Measurements from ENCODE around the gene CBARP.

DNA sequence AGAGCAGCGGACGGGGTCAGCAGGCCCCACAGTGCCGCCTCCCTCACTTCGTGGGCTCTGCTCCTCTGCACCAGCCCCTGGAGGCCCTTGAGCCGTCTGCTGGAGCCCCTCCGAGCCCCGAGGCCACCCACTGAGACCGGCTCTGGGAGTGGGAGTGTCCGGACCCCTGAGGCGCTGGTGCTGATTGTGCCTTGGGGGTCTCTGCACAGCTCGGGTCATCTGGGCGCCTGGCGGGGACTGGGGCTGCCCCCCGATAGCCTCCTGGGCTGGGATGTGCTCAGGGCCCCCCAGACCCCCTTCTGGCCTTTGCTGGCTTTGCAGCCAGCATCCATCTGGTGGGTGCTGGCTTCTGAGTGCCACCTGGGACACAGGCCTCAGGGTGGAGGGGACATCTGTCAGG lies 15.4 kb downstream of the CBARP start:
- TF ChIP-seq EZH2 (IDR thresholded peaks at IDR 0.05; ENCODE audit: insufficient read depth, poor library complexity, severe bottlenecking) (no peak), EZH2phosphoT487 (IDR thresholded peaks at IDR 0.05; ENCODE audit: insufficient read depth, low read depth) (no peak)

Data from GM23248 (cell line).